Medulla oblongata (tissue), 1 donor: Measurements from ENCODE around the gene FAM222B.
A peak's percentile ranks its signal among the peaks of the same experiment; 100 is the strongest.
"Not testable (repeated sequence)": the region's sequence is repeated elsewhere in the genome, so short reads cannot be mapped to it uniquely, and the experiment has no call there.

Source experiments
- DNase-seq: peaks from one replicate; pipeline ENCODE4 v3.0.0-alpha.2; 2015; ENCODE audit errors: extremely low spot score

Gene FAM222B

GRCh38 chr17:28871056-28871579 is 28.5 kb upstream of the FAM222B start:
- DNase-seq: no peak

GRCh38 chr17:28867276-28867675 is 24.7 kb upstream of the FAM222B start:
- no peak for DNase-seq

- DNase-seq: no peak
Observed at GRCh38 chr17:28865946-28866752, 23.6 kb upstream of the FAM222B start.

DNA sequence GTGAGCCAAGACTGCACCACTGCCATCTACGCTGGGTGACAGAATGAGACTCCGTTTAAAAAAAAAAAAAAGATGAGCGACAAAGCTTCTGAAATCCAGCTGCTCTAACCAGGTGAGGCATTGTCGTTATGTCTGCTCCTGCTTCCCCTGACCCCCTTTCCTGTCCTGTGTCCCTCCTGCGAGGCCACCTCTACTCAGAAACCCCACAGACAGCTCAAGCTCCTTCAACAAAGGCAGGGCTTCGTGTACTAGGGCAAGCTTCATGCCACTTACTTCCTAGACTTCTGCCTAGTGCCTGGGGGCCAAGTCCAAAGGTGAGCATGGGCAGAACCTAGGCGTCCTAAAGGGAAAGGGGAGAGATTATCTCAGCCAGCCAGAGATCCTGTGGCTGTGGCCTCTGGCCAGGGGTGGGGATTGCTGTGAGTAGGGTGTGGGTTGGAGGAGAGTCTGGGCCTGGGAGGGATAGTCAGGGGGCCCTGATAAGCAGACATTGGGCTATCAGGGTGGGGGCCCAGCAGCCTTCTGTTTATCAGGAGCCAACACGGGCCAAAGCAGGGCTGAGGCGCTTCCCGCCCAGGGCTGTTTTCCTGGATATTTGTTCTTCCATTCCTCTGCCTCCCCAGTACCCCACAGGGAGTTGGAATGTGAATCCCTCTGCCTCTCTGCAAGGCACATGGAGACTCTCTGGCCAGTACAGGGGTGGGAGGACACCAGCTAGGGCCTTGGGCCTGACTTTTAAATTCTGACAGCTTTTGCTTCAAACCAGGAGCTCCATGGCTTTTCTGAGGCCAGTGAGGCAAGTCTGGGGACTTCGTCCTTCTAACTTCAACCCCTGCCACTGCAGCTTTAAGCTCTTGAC is 22.6 kb upstream of the FAM222B start:
- DNase-seq: no peak

- DNase-seq: no peak
Observed at GRCh38 chr17:28863953-28864352, 21.4 kb upstream of the FAM222B start.

DNA sequence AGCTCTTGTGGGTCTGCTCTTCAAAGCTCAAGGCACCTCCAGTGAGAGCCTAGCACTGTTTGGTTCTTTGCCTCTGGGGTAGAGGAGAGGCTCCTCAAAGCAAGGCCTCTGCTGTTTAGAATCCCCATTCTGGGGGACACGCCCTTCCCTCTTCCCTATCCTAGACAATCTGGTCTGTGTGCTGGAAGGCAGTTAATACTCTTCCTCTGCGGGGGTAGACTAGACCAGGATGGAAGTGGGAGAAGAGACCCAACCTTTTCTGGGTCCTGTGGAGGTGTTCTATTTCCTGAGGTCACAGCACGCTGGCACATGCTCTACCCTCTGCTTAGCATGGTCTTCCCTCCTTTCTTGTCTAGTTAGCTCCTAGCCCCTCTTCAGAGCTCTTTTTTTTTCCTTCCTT is 20.0 kb upstream of the FAM222B start:
- DNase-seq: no peak

DNA sequence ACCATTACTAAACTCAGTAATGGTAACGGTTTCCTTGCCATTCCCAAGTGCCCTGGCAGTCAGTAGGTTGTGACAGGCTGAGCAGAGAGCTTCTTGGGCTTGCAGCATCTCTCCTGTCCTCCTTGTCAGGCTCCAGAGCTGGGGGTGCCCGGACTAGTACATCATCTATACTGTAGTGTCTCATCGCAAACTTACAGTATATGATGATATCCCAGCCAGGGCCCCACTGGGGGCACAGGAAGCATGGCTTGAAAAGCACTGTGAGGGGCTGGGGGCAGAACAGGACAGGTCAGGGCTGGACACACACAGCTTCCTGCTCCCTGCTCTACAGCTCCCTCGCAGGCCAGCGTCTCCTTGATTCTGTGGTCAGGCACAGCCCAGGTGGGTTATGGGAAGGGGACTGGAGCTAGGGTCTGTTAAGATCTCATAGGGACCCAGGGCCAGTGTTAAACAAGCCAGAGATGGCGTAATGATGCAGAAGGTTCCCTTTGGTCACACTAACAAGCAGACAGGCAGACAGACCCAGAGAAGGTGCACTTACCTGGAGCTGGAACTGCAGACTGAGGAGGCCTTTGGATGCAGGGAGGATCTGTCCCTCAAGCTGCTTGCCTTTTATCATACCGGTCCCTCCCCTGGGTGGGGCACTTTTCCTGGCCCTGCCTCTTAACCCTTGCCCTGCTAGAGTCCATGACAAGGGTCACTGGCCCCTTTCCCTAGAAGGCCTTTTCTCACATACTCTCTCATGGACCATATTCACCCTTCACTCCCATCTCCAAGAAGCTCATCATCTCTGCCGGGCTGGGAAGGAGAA is 19.0 kb upstream of the FAM222B start:
- no peak for DNase-seq

DNA sequence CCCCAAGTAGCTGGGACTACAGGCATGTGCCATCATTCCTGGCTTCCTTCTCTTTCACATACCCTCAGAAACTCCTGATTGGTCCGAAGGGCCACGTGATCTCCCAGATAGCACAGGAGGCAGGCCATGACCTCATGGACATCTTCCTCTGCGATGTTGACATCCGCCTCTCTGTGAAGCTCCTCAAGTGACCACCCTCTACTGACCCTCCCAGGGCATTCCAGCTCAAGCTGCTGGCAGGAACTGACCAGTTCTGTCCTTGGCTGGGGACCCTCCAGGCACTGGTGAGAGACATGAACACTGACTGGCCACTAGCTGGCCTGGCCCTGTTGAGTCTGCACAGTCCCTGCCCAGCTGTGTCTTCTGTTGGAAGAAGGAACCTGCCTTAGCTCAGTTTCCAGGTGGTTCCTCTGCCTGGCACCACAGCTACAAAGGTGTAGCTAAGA is 17.8 kb upstream of the FAM222B start:
- DNase-seq: no peak

DNA sequence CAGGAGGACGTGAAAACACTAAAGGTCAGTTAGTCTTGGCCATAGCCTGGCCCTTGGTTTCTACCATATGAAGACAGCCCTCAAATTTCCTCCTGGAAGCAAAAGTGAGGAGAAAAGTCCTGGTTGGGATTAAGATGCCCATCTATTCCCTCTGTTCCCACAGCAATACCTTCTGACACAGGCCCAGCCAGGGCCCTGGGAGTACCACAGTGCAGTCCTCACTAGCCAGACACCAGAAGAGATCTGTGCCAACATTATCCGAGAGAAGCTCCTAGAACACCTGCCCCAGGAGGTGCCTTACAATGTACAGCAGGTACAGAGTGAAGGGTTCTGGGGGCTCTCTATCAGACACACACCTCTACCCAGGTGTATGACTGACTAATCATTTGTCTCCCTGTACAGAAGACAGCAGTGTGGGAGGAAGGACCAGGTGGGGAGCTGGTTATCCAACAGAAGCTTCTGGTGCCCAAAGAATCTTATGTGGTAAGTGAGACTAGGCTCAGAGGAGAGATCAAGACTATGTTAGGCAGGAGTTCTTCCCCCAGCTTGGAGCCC is 16.3 kb upstream of the FAM222B start:
- DNase-seq: no peak

GRCh38 chr17:28857905-28858800 is 15.6 kb upstream of the FAM222B start:
- DNase-seq: no peak

DNA sequence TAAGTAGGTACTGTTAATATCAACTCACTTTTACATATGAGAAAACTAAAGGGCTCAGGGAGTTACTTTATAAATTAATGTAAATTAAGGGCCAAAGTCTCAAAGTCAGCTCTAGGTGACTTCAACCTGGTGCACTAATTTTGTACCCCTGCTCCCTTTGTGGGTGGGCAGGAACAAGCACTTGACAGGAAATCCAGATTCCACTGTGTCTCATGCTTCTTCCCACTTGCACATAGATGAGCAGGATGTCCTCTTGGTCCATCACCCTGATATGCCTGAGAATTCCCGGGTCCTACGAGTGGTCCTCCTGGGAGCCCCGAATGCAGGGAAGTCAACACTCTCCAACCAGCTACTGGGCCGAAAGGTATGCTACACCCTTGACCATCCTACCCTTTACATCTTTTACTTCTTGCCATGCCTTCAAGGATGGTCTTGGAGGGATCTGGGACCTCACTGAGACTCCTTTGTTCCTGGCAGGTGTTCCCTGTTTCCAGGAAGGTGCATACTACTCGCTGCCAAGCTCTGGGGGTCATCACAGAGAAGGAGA is 13.5 kb upstream of the FAM222B start:
- no peak for DNase-seq

GRCh38 chr17:28855336-28855679 is 12.7 kb upstream of the FAM222B start:
- DNase-seq: no peak

DNA sequence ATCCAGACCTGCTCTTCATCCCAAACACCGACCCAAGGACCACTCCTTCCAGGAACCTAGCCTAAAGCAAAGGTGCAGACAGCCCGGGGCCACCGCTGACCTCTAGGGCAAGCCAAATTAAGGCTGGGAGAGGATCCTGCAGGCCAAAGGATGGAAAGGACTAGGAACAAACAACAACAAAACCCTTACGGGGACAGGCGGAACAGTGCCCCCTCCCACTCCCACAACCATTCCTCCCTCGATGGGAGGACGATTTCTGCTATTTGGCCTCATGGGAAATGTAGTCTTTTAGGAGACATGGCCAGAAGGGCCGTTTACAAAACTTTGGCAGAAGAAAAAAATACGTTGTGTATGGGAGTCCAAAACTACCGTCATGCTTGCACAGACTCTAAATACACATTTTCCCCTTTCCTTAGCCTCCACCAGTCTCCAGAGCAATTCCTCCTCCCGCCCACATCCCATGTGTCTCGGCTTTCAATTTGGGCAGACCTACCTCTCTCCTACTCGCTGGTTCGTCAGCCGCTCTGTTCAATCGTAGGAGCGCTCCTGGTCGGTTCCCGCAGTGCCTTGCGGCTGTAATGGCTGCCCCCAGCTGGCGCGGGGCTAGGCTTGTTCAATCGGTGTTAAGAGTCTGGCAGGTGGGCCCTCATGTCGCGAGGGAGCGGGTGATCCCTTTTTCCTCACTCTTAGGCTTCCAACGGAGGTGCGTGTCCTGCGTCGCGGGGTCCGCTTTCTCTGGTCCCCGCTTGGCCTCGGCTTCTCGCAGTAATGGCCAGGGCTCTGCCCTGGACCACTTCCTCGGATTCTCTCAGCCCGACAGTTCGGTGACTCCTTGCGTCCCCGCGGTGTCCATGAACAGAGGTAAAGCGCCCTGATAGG is 12.1 kb upstream of the FAM222B start, which contains the start of gene ERAL1:
ERAL1 (plus strand) TSS at position 560 of the 879 bp plus-strand sequence; CDS start at position 579, 19 bp downstream.
- DNase-seq: peak; percentile 93

- DNase-seq: no peak
Observed at GRCh38 chr17:28853295-28853694, 10.7 kb upstream of the FAM222B start.

- DNase-seq: no peak
Observed at GRCh38 chr17:28849281-28849680, 6.7 kb upstream of the FAM222B start.

DNA sequence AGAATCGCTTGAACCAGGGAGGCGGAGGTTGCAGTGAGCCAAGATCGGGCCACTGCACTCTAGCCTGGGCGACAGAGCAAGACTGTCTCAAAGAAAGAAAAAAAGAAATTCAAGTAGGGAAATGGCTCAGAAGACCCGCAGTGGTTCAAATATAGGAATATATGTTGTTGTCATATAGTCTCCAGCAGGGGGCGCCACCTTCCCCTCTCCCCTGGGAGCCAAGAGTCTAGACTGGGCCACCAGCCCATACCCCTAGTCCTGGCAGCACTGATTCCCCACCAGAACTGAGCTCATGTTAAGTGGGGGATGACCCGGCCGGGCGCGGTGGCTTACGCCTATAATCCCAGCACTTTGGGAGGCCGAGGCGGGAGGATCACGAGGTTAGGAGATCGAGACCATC is 6.1 kb upstream of the FAM222B start:
- DNase-seq: not testable (repeated sequence)

DNA sequence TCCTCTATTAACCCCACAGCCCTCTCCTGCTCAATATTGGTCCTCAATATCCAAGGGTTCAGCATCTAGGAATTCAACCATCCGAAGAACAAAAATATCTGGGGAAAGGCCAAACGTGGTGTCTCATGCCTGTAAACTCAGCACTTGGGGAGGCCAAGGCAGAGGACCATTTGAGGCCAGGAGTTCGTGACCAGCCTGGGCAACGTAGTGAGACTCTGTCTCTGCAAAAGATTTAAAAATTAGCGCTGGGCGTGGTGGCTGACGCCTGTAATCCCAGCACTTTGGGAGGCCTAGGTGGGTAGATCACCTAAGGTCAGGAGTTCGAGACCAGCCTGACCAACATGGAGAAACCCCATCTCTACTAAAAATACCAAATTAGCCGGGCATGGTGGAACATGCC is 4.1 kb upstream of the FAM222B start:
- DNase-seq: not testable (repeated sequence)

GRCh38 chr17:28846231-28846630 is 3.6 kb upstream of the FAM222B start:
- DNase-seq: no peak

DNA sequence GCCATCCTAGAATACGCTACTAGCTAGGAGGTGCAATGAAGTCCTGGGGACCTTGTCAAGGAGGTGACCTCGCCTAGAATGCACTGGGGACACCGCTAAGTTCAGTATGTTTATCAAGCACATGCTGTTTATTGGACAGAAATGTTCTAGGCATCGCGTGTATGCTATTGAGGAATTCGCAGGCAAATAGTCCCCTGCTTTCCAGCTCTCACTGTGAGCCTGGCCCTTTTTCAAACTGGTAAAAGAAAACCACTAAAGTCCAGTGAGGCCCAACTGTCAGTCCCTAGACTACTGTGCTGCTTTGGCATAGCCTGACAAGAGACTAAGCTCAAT is 1.2 kb upstream of the FAM222B start:
- DNase-seq: no peak
